AG09319 (cell line): ENCODE measurements around the gene SRGAP3.

Source experiments
- DNase-seq: peaks from one replicate; pipeline ENCODE4 v3.0.0-alpha.2; 2010; ENCODE audit warnings: low read depth; ENCODE audit errors: extremely low read depth
- TF ChIP-seq, protein P1 (sequence below): IDR thresholded peaks from 2 replicates; pipeline ENCODE4 v1.5.1; 2011; ENCODE audit warnings: low read depth, mild to moderate bottlenecking, inconsistent platforms, low read length, moderate library complexity

SRGAP3 gene

DNA sequence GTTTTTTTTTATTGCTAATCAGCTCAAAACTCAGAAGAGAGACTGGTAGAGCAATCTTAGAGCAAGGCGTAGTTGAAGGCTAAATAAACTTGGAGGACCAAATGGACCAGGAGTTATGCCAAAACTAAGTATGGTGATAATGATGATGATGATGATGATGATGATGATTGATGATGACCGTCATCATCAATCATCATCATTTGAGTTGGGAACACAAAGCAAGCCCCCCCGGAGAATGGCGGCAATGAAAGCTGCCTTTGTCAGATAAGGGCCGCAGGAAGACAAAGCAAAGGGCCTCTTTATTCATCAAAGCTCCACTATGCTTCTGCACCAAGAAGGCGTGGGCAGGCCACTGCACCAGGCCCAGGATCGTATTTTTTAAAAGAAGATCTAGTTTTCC is 204.1 kb downstream of the SRGAP3 start:
- TF ChIP-seq, protein P1, sequence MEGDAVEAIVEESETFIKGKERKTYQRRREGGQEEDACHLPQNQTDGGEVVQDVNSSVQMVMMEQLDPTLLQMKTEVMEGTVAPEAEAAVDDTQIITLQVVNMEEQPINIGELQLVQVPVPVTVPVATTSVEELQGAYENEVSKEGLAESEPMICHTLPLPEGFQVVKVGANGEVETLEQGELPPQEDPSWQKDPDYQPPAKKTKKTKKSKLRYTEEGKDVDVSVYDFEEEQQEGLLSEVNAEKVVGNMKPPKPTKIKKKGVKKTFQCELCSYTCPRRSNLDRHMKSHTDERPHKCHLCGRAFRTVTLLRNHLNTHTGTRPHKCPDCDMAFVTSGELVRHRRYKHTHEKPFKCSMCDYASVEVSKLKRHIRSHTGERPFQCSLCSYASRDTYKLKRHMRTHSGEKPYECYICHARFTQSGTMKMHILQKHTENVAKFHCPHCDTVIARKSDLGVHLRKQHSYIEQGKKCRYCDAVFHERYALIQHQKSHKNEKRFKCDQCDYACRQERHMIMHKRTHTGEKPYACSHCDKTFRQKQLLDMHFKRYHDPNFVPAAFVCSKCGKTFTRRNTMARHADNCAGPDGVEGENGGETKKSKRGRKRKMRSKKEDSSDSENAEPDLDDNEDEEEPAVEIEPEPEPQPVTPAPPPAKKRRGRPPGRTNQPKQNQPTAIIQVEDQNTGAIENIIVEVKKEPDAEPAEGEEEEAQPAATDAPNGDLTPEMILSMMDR = no peak
- DNase-seq = no peak

- no peak for DNase-seq
- TF ChIP-seq, protein P1 = no peak
Observed at GRCh38 chr3:9043063-9043462, 206.4 kb downstream of the SRGAP3 start.

DNA sequence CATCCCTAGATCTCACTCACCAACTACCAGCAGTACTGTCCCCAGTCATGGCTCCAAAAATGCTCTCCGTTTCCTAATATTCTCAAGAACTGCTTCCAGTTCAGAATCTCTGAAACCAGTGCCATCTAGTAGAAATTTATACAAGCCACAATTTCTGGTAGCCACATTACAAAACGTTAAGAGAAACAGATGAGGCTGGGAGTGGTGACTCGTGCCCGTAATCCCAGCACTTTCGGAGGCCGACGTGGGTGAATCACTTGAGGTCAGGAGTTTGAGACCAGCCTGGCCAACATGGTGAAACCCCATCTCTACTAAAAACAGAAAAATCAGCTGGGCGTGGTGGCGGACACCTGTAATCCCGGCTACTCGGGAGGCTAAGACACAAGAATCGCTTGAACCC is 207.8 kb downstream of the SRGAP3 start:
- TF ChIP-seq, protein P1 = no peak
- DNase-seq = no peak

DNA sequence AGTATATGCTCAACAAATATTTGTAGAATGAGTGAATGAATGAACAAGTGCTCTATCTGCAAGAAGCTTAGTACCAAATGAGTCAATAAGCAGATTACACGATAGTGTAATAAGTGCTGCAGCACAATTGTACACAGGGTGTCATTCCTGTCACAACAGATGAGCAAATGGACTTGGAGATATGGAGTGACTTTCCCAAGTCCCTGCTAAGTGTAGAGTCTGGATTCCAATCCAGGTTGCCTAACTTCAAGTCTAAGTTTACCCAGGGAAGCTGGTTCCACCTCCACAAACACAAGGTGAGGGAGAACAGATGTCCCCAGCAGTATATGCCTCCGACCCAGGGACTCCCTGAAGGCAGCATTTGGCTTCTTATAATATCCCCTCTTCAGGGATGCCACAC is 208.4 kb downstream of the SRGAP3 start:
- no peak for DNase-seq
- TF ChIP-seq, protein P1 = no peak

- TF ChIP-seq, protein P1 = no peak
- DNase-seq = no peak
Observed at GRCh38 chr3:9037144-9037711, 212.2 kb downstream of the SRGAP3 start.

DNA sequence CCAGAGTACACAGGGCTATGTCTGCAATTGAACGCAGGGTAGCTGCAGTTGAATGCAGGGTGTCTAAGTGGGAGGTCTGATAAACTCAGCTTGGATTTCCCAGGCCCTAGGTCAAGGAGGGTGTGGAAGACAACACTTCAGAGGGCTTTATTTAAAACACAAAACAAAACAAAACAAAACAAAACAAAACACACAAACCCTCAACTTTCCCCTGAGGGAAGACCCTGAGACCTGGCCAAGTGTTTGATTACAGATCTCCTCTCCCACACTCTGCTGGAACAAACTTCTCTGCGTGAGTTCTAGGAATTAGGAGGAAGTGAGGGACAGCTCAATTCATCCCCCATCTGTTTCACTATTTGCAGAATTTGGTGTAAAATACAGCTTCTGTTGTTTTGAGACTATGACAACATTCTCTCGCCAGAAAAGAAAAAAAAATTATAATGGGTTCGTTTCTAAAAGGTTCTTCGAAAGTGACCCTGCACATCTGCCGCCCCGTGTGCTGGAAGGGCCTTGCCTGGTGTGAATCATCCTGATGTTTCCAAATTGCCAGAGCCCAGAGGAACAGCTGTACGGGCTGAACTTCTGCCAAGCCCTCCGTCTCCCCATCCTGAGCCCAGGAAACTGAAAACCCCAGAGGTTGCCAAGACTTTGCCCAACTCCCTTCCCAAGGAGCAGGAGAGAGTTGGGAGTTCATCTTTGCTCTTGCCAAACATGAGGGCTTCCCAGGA is 212.9 kb downstream of the SRGAP3 start:
- peak; percentile 42 for DNase-seq
- TF ChIP-seq, protein P1 = no peak

DNA sequence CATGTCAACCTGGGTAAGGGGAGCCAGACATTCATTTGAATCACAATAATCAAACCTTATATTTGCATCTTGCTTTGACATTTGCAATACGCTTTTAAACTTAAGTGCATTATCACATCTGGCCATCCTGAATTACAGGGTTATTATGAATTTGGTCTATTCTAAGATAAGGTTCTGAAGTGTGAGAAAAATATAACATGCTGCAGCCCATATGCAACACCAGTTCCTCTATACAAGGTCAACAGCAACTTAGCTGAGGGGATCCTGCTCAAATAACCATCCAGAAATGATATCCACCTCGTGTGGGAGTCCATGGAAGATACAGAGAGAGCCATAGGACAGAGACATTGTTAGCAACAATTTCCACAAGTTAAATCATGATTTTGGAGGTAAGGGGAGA is 213.5 kb downstream of the SRGAP3 start:
- no peak for DNase-seq
- TF ChIP-seq, protein P1 = no peak
